Stimulated activated naive CD4-positive, alpha-beta T cell (primary cell): Measurements from ENCODE around the gene TCHP.
"Not testable (repeated sequence)": the region's sequence is repeated elsewhere in the genome, so short reads cannot be mapped to it uniquely, and the experiment has no call there.

Experiments
- DNase-seq, 6 experiments: peaks; one replicate each; lab custom pipeline; 2025; lab: John Stamatoyannopoulos, UW

Gene TCHP

DNA sequence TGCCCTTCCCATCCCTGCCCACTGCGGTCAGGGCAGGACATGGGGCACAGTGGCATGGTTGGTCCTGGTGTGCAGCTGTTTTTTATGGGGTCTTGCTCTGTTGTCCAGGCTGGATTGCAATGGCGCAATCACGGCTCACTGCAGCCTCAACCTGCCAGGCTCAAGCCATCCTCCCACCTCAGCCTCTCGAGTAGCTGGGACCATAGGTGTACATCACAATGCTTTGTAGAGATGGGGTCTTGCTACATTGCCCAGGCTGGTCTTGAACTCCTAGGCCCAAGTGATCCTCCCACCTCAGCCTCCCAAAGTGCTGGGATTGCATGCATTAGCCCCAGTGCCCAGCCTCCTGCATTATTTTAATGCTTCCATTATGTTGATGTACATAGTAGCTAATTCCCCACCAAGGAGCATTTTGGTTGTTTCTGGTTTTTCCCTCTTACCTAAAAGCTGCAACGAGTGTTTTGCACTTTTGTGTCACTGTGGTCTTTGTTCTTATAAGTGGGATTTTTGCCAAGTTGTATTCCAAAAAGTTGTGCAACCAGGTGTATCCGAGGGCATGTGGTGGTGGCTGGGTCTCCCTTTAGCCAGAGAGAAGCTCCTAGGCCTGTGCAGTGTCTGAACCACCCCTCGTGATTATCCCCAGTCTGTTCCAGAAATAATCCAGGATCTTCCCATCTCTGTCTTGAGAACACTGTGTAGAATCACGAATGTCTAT is 10.3 kb downstream of the TCHP start:
- DNase-seq: no peak

DNA sequence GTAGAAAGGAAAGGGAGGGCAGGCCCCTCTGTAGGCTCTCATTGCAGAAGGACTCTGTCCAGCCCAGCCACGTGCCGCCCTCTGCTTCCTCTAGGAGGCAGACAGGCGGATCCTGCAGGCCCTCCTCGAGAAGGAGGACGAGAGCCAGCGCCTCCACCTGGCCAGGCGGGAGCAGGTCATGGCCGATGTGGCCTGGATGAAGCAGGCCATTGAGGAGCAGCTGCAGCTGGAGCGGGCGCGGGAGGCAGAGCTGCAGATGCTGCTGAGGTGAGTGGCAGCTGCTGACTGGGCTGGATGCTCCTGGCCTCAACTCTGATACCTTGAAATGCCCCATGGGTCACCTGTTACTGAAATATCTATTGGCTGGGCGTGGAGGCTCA is 10.9 kb downstream of the TCHP start:
- no peak for DNase-seq

DNA sequence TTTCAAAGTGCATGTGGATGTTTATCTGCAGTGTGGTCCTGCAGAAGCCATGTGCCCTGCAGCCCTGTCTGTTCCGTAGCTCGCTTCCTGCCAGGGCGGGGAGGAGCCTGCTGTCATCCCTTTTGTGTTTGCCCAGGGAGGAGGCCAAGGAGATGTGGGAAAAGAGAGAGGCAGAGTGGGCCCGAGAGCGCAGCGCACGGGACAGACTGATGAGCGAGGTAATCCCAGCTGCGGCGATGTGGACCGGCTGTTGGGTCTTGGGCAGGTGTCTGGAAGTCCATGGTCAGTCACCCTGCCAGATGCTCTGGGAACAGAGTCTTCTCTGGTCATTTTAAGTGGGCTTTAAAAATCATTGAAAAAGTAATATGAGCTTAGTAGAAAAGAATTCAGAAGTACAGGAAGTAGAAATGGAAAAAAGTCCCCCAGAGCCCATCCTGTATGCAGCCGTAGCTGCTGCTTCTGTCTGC is 12.8 kb downstream of the TCHP start:
- no peak for DNase-seq

DNA sequence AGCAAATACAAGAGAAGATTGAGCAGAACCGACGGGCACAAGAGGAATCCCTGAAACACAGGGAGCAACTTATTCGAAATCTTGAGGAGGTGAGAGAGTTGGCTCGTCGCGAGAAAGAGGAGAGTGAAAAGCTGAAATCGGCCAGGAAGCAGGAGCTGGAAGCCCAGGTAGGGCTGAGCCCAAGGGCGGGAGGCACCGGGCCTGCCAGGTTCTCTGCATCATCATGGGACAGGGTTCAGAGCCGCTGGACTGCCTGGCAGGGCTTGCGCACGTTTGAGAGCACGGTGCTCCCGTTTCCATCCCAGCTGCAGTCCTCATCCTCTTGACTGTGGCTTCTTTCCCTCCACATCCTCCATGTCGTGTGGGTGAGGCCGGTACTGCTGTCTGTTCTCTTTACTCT is 14.4 kb downstream of the TCHP start:
- DNase-seq: no peak

DNA sequence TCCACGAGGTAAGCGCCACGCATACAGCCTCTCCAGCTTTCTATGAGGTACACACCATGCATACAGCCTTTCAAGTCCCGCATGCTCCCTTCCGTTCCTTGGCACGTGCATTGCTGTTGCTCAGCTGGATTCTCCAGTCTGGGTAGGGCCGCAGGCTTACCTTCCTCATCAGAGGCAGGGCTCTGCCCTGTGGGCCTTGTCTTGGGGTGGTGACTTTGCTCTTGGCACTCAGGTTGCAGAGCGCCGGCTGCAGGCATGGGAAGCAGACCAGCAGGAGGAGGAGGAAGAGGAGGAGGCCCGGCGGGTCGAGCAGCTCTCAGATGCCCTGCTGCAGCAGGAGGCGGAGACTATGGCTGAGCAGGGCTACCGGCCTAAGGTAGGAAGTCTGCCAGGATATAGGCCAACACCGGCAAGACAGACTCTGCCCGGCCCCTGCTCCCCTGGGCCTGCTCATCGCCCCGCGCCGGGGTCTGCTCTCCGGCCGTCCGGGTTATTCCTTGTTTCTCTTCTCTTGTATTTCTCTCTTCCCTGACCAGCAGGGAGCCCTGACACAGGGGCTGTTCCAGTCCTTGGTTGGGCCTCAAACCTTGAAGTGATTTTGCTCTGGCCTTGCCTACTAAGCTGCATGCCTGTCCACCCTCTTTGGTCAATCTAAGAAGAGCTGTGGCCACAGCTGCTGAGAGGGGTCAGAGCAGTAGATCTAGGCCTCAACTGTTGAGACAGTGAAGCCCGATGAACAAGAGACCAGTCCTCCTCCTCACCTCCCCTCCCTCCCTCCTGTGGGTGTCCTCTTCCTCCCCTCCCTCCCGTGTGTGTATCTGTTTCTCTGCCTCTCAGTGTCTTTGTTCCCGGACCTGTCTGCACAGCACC is 15.3 kb downstream of the TCHP start:
- DNase-seq: no peak

DNA sequence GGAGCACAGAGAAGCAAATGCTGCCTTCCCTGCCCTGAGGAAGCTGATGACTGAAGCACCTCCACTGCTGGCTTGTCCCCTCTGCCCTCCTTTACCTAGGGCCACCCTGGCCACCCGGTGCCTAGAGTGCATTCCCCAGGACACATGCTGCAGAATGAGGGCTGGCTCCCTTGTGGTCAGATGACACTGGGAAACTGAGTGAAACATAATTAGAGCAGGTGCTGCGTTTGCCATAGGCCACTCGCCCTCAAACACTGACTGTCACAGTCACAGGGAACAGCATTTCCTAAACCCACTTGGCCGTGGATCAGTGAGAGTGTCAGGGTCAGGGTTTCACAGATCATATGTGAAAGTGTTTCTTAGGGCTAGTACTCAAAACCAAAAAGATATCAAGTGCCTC is 16.0 kb downstream of the TCHP start:
- DNase-seq: no peak

DNA sequence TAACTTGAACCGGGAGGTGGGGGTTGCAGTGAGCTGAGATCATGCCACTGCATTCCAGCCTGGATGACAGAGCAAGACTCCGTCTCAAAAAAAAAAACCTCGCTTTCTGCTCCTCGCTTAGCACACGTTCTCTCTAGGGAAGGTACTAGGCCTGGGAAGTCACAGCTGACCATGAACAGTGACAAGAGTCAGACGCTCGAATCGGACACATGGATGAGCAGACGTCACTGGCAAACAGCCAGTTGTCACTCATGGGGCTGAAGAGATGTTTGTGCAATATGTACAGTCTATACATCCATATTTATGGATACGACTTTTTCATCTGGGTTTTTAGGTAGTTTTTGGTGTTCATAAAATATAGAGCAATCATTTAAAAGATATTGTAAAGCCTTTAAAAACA is 19.4 kb downstream of the TCHP start:
- DNase-seq: no peak

DNA sequence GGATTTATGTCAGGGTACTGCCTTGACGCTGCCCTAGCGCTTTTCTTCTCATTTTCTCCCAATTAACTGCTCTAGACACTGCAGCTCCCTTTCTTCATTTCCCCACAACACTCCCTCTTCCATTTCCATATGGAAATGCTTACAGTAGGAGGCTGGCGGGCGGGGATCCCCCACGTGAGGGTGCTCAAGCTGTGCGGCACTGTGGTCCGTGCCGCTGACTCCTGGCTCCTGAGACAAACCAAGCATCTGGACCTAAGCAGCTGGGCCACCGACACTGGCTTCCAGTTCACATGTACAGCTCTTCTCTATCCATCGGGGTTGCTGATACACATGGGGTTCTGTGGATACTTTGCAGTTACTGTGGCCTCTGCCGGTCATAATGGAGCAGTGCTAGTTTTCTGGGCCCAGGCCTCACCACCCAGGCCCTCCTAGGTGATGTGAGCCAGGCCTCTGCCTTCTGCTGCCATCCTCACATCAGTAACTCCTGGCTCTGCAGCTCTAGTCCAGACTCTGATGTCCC is 20.2 kb downstream of the TCHP start:
- DNase-seq: no peak

DNA sequence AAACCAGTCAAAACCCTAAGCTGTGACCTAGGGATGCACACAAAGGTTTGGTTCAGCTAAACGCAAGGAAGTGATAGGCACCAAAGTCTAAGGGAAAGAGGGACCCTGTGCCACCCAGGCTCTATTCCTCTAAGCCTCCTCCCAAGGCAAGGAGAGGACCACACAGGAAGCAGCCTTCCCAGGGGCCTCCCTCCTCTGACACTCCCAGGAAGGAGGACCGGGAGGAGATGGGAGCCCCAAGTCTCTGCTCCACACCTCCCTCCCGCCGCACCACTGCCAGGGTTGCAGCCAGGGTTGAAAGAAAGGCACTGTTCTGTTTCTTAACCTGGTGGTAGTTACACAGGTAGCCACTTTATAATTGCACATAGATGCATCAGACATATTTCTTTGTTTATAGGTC is 21.9 kb downstream of the TCHP start:
- DNase-seq: no peak

DNA sequence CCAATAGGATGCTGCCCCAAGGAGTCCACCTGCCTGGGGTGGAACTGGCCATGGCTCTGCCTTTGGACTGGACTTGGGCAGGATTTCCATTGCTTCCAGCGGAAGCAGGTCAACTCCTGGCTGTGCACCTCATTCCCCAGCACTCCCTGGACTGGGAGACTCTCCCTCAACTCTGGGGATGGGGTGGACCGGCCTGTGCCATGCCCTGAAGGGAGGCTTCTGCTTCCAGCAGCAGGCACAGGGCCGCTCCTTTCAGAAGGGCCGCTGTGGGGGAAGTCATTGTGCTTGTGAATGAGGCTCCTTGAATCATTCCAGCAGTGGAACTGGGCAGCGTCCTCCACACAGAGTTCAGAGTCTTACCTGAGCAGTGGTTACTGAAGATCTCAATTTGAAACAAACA is 23.0 kb downstream of the TCHP start:
- no peak for DNase-seq

DNA sequence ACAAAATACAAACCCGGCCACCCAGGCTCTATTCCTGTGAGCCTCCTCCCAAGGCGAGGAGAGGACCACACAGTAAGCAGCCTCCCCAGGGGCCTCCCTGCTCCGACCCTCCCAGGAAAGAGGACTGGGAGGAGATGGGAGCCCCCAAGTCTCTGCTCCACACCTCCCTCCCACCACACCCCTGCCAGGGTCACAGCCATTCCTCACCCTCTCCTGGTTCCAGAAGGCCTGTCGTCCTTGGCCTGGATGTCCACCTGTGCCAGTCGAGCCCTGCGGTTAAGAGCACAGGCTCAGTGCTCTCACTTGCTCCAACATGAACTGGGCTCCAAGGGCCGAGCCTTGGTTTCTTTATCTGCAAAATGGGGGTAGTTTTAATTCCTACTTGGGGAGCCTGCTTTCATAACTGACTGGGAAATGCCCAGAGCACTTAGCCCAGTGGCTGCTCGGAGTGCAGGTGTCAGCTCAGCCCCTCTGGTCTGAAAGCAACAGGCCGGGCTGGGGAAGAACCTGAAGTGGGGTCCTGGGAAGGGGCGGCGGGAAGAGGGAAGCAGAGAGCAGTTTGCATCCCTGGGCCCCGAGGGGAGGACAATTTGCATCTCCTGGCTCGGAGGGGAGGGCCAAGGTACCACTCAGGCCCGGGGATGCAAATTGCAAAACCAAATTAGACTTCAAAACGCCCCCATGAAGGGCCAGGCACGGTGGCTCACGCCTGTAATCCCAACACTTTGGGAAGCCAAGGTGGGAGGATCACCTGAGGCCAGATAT is 23.6 kb downstream of the TCHP start:
- DNase-seq: no peak

DNA sequence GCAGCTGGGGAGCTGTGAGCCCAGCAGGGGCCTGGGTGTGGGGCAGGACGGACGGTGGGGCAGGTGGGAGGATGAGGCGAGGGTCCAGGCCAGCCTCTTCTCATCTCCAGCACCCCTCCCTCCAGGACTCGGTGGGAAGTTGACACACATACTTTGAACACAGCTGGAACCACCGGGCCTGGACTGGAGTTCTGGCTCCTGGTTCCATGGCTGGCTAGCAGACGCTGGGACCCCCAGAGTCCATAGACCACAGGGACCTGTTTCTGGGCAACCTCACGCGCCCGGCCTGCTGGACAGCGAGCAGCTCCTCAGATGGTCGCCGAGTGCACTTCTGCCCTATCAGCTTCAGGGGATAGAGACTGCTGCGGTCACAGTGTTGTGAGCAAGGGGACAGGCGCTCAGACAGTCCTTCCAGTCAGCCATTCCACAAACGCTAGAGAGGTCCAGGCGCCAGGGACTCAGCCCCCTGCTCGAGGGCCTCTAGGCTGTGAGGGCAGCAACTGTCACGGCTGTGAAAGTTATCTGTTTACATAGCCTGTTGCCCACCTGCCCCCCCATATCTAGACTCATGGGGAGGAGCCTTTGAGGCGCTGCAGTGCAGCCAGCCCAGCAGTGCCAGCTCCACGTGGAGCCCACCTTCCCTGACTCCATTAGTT is 25.2 kb downstream of the TCHP start:
- no peak for DNase-seq

DNA sequence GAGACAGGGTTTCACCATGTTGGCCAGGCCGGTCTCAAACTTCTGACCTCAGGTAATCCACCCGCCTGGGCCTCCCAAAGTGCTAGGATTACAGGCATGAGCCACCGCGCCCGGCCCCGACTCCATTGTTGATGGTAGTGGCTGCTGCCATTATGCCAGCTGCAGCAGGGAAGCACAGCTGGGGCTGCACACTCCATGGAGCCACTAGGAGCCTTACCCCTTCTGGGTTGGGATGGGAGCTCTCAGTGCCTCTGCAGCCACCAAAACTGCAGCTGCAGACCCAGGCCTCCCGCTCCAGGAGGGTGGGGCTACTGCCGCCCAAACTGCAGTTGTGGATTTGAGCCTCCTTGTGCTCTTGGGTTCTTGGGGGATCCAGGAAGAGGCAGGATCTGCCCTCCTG is 25.9 kb downstream of the TCHP start:
- DNase-seq: no peak

DNA sequence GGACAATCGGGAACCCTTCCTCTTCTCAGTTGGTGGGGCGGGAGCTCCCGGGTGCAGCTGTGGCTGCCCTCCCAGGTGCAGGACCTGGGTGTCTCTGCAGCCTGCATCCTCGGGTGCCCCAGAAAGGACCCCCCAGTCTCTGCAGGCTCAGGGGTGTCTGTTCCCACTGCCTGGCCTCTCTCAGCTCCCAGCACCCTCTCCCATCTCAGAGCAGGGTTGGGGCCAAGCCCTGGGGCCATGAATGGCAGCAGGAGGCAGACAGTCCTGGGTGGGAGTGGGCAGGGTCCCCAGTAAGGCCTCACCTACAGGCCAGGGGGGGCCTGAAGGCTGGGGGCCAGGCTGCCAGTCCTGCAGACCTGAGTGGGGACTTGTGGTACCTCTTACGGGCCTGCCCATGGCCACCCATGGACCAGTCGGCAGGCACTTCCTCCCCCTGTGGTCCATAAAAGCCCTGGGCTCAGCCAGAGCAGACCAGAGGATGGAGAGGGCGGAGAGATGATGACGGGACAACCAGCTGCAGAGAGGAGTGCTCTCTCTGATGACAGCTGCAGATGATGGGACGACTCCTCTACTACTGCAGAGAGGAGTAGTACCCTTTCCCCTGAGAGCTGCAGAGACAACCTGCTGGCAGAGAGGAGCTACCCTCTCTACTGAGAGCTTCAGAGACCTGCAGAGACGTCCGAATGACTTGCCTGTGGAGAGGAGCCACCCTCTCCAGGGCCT is 26.6 kb downstream of the TCHP start:
- no peak for DNase-seq

DNA sequence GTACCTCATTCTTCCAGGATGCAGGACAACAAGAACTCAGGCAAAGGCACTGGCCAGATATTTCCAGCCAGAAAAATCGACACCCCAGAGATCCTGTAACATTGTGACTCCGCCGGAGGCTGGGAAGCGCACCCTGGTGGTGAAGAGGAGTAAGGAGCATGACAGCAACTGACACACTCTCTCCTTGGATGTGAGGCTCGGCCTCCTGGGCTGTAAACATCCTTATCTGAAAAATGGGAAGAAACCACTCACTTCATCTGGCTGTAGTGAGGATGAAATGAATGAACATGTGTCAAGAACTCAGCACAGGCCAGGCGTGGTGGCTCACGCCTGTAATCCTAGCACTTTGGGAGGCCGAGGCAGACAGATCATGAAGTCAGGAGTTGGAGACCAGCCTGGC is 27.5 kb downstream of the TCHP start:
- peak in 4 of 6 experiments; percentile 8 to 40 (median 18) for DNase-seq

DNA sequence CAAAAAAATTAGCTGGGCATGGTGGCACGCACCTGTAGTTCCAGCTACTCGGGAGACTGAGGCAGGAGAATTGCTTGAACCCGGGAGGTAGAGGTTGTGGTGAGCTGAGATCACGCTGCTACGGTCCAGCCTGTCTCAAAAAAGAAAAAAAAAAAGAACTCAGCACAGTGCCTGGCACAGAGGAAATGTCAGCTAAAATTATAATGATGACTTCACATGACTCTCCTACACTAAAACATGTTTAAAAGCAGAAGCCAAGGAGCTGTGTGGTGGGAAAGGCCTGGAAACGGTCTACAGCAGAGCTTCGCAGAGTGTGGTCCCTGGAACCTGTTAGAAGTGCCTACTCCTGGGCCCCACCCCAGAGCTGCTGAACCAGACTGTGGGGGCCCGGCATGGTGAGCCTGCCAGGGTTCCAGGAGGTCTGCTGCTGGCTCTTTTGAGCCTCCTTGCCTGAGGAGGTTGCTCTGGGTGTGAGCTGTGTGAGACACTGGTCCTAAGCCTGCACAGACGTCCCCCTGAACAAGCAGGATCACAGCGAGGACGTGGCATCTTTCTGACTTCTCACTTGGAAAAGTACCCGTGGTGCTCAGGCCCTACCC is 28.1 kb downstream of the TCHP start:
- DNase-seq: no peak

DNA sequence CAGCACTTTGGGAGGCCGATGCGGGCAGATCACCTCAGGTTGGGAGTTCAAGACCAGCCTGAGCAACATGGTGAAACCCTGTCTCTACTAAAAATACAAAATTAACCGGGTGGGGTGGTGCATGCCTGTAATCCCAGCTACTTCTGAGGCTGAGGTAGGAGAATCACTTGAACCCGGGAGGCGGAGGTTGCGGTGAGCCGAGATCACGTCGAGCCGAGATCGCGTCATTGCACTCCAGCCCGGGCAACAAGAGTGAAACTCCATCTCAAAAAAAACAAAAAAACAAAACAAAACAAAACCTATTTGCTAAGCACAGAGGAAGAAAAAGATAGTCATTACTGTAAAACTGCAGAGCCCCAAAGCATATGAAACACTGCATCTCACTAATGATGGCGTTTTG is 29.3 kb downstream of the TCHP start:
- not testable (repeated sequence) for DNase-seq

DNA sequence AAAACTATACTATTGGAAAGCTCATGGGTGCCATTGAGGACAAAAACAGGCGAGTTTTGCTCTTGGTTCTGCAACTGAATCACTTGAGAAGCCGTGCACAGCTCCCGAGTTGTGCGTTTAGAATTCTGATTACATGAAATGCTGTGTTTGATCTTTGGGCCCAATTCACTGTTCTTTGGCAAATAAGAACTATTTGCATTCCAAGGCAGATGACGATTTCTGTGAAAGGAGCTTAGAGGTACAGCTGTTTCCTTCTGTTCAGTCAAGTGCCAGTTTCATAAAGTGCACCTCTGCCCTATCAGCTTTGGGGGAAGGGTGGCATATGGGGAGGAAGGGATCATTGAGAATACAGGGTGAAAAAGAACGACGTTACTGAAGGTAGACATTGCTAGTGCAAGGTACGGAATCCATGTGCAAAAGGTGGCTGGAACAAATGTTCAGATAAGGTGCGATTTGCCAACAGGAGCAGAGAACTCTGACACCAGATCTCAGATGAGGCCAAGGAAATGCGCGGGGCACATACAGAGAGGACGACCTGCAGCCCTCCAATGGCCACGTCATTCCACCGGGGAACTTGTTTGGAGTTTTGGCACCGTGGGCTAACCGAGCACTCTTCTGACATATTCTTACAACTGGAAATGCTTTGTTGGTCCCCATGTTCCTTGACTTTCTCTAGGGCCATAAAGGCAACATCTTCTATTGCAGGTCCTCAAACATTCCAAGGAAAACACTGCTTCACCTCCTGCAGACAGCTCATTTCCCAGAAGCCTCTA is 30.1 kb downstream of the TCHP start:
- no peak for DNase-seq

DNA sequence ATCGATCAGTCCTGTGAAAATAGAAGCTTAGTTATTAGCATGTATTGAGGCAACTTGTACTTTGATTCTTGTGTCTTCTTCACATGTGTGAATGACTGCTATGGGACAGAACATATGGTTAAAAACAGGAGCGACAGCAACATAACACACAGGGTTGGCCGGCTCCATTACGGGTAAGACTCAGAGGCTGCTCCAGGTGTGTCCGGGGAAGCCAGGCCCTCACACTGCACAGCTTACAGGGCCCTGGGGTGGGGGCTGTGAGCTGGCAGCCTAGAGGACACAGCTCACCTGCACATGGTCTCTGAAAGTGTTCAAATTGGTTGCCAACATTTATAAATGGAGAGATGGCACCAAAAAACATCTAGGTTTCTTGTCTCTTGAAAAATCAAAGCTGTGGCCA is 31.1 kb downstream of the TCHP start:
- no peak for DNase-seq

DNA sequence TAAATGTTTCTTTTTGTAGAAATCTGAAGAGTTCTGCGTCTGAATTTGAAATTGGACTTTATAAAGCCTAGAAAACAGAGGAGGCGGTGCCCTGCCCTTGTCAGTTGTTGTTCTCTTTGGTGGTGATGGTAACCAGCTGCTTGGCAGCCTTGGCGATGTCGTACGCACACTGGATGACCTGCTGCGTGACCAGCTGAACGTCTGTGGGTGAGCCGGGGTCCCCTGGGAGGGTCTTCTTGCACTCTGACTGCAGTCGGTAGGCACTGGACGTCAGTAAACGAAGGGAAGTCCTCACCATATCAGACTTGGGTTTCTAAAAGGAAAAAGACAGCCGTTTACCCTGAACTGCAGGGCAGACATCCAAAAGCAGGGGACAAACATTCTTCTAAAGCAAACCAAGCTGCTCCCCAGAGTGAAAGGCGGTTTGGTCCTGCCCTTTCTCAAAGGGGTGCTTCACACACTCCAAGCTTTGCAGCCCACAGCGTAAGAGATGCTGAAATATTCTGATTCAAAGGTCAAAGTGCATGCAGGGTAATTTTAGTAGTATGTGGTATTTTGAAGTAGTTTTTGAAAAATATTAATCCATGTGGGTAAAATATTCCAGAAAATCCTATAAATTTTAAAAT is 32.9 kb downstream of the TCHP start:
- DNase-seq: no peak
